Measurements from ENCODE around the gene NOS2. TPM values are rescaled to one million over a fixed set of nuclear protein-coding genes. Genes with fewer than 3 reads are reported as not detected.

The NOS2 gene
- total RNA-seq, 1 experiment from 2014 or later = 19.0 TPM

DNA sequence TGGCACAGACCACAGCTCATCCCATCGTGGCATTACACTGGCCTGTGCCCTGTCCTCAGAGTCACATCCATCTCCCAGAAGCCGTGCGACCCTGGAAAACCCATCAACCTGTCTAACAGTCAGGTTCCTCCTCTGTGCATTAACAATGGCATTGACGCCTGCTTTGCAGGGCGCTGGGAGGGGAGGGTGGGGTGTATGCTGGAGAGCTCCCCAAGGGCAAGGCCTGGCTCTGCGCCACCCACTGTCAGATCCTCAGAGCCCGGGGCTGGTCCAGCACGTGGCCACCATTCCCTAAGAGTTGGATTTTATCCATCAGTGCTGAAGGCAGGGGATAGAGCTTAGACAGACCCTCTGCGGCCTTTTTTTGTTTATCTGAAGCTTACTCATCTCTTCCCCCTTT lies 28.7 kb downstream of the NOS2 start:
- TF ChIP-seq, protein P1, sequence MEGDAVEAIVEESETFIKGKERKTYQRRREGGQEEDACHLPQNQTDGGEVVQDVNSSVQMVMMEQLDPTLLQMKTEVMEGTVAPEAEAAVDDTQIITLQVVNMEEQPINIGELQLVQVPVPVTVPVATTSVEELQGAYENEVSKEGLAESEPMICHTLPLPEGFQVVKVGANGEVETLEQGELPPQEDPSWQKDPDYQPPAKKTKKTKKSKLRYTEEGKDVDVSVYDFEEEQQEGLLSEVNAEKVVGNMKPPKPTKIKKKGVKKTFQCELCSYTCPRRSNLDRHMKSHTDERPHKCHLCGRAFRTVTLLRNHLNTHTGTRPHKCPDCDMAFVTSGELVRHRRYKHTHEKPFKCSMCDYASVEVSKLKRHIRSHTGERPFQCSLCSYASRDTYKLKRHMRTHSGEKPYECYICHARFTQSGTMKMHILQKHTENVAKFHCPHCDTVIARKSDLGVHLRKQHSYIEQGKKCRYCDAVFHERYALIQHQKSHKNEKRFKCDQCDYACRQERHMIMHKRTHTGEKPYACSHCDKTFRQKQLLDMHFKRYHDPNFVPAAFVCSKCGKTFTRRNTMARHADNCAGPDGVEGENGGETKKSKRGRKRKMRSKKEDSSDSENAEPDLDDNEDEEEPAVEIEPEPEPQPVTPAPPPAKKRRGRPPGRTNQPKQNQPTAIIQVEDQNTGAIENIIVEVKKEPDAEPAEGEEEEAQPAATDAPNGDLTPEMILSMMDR (IDR thresholded peaks at IDR 0.05; ENCODE audit: insufficient read depth in 1 of 2, low read depth in 1 of 2, low read length in 1 of 2, severe bottlenecking in 1 of 2, unreplicated experiment in 1 of 2) = no peak

DNA sequence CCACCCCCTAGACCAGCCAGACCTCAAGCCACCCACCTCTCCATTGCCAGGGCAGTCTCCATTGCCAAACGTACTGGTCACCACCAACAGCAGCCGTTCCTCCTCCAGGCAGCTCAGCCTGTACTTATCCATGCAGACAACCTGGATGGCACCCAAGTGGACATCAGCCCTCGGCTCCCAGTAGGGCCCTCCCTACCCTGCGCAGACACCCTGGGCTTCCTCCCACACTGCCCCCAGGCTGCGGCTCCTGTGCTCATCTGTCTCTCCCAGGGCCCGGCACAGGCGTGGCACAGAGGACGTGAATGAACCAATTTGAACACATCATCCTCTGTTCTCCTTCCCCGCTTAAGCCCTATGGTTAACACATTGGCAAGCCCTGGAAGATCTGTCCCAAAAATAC lies 29.5 kb downstream of the NOS2 start:
- no peaks in the 10 kb centered on the region for H3K27me3 ChIP-seq (replicated peaks; ENCODE audit: control insufficient read depth, insufficient read depth, low read length)
- H3K36me3 ChIP-seq (ENCODE audit: control insufficient read depth, insufficient read depth, low read length) = no peaks in the 10 kb centered on the region
- H3K4me1 Mint-ChIP-seq (ENCODE audit: low read depth, unreplicated experiment) = no peaks in the 10 kb centered on the region
- no TSS peak for BruUV-seq (replicated peaks)
- no peaks in the 10 kb centered on the region for H3K9me3 ChIP-seq
- H3K27ac Mint-ChIP-seq (ENCODE audit: unreplicated experiment) = no peak overlapping the region
- ChIA-PET POLR2A (no interaction called here), CTCF (interaction anchor here (0.6 to 1.2 kb wide), 2 partner anchors 106 to 109 kb away, joined by 3 read pairs; no protein-coding TSS in a partner anchor)
- no peaks in the 10 kb centered on the region for H3K4me1 ChIP-seq
- H3K36me3 Mint-ChIP-seq (ENCODE audit: insufficient read depth, unreplicated experiment) = peaks cover 23% of the 10 kb centered on the region
- no peaks in the 10 kb centered on the region for H3K9me3 Mint-ChIP-seq (ENCODE audit: unreplicated experiment)
- no peak overlapping the region for H3K4me3 ChIP-seq (ENCODE audit: low read depth, low read length)
- DNase-seq = no peak
- intact Hi-C loops (cut with micrococcal nuclease; ENCODE audit: unreplicated experiment) = no loop called here
- H3K4me3 Mint-ChIP-seq (ENCODE audit: unreplicated experiment) = no peak overlapping the region
- TF ChIP-seq, protein P1 (IDR thresholded peaks at IDR 0.05; ENCODE audit: insufficient read depth in 1 of 2, low read depth in 1 of 2, low read length in 1 of 2, severe bottlenecking in 1 of 2, unreplicated experiment in 1 of 2) = no peak
- H3K27me3 Mint-ChIP-seq (ENCODE audit: insufficient read depth, unreplicated experiment) = no peaks in the 10 kb centered on the region

More for the DNA sequence above, 28.7 kb downstream of the NOS2 start:
- H3K36me3 ChIP-seq (ENCODE audit: control insufficient read depth, insufficient read depth, low read length) = no peaks in the 10 kb centered on the region
- Mint-ChIP-seq H3K9me3 (ENCODE audit: unreplicated experiment) (no peaks in the 10 kb centered on the region), H3K27ac (ENCODE audit: unreplicated experiment) (no peak overlapping the region), H3K4me1 (ENCODE audit: low read depth, unreplicated experiment) (no peaks in the 10 kb centered on the region), H3K27me3 (ENCODE audit: insufficient read depth, unreplicated experiment) (no peaks in the 10 kb centered on the region), H3K4me3 (ENCODE audit: unreplicated experiment) (no peak overlapping the region), H3K36me3 (ENCODE audit: insufficient read depth, unreplicated experiment) (peaks cover 26% of the 10 kb centered on the region)
- no peaks in the 10 kb centered on the region for H3K9me3 ChIP-seq
- intact Hi-C loops (cut with micrococcal nuclease; ENCODE audit: unreplicated experiment) = no loop called here
- no peak overlapping the region for H3K4me3 ChIP-seq (ENCODE audit: low read depth, low read length)
- no peaks in the 10 kb centered on the region for H3K27me3 ChIP-seq (replicated peaks; ENCODE audit: control insufficient read depth, insufficient read depth, low read length)
- no peak for DNase-seq
- BruUV-seq (replicated peaks) = no TSS peak
- H3K4me1 ChIP-seq = no peaks in the 10 kb centered on the region
- ChIA-PET POLR2A (no interaction called here), CTCF (interaction anchor here (1.2 to 2.0 kb wide), 2 partner anchors 108 to 122 kb away, joined by 3 to 4 read pairs; partner anchors contain the start of gene LYRM9)

DNA sequence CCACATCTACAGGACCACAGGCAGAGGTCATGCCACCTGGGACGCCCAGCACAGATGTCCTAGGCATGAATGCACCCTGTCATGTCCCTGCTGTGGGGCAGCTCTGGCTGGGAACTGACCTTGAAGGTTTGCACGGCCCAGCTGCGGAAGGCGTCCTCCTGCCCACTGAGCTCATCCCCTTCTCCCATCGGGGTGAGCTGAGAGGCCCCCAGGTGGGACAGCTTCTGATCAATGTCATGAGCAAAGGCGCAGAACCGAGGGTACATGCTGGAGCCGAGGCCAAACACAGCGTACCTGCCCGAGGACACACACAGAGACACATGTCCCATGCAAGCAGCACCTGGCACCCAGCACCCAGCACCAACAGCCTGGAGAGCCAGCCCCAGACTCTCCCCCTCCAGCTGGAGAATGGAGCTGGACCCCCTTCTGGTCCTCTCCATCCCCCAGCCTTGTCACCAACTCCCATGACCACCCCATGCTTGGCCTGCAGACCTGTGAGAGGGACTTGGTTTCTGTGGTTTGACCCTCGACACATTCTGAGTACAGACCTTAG lies 31.4 kb downstream of the NOS2 start:
- Histone ChIP-seq H3K36me3 (ENCODE audit: control insufficient read depth, insufficient read depth, low read length) (no peaks in the 10 kb centered on the region), H3K4me1 (no peaks in the 10 kb centered on the region), H3K4me3 (ENCODE audit: low read depth, low read length) (no peak overlapping the region), H3K9me3 (no peaks in the 10 kb centered on the region), H3K27me3 (replicated peaks; ENCODE audit: control insufficient read depth, insufficient read depth, low read length) (no peaks in the 10 kb centered on the region)
- no peaks in the 10 kb centered on the region for H3K9me3 Mint-ChIP-seq (ENCODE audit: unreplicated experiment)
- H3K27ac Mint-ChIP-seq (ENCODE audit: unreplicated experiment) = no peak overlapping the region
- BruUV-seq (replicated peaks) = no TSS peak
- no peak for DNase-seq
- no peaks in the 10 kb centered on the region for H3K4me1 Mint-ChIP-seq (ENCODE audit: low read depth, unreplicated experiment)
- POLR2A ChIA-PET = no interaction called here
- H3K4me3 Mint-ChIP-seq (ENCODE audit: unreplicated experiment) = no peak overlapping the region
- intact Hi-C loops (cut with micrococcal nuclease; ENCODE audit: unreplicated experiment) = no loop called here
- TF ChIP-seq, protein P1 (IDR thresholded peaks at IDR 0.05; ENCODE audit: insufficient read depth in 1 of 2, low read depth in 1 of 2, low read length in 1 of 2, severe bottlenecking in 1 of 2, unreplicated experiment in 1 of 2) = no peak
- CTCF ChIA-PET = interaction anchor here (0.8 to 2.2 kb wide), 6 partner anchors 13 to 124 kb away, joined by 3 to 5 read pairs (median 3); partner anchors contain the start of gene LYRM9
- H3K27me3 Mint-ChIP-seq (ENCODE audit: insufficient read depth, unreplicated experiment) = no peaks in the 10 kb centered on the region
- peaks cover 20% of the 10 kb centered on the region for H3K36me3 Mint-ChIP-seq (ENCODE audit: insufficient read depth, unreplicated experiment)

Measured in Caco-2 (cell line).